NCI-H526 treated with DMSO at 0.1 percent for 48 hours (cell line): Measurements from ENCODE around the gene COG7.
"Not testable (repeated sequence)": the region's sequence is repeated elsewhere in the genome, so short reads cannot be mapped to it uniquely, and the experiment has no call there.

Experiments used
- DNase-seq: peaks from one replicate; lab custom pipeline; 2025; lab: John Stamatoyannopoulos, UW

COG7 gene

GRCh38 chr16:23469814-23470213 is 16.8 kb upstream of the COG7 start:
- no peak for DNase-seq

DNA sequence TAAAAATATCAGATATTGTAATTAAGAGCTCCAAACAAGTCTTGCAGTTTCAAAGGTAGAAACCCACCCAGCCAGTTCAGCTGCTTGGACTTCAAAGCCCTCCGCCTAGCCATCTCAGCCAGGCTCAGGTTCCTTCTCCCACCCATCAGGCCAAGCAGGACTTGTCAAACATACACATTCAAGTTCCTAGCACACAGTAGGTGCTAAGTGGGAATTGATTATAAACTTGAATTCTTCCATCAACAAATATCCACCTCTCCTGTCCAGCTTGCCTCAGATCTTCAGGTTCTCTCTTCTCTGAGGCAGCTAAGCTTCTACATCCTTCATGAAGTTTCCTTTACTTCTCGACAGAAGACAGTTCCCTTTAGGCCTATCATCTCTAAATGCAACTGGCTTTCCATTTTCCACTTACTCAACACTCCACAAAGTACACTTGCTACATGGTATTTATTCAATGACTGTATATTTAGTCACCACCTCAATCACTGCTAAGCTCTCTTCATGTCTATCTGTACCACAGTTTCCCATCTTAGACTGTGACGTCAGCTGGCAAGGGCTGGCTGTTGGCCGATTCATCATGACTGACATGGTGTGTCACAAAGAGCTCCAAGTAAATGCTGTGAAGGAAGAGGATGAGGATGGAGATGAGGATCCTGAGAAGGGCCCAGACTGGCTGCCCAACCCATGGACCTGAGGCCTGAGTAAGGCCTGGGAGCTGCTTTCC is 13.3 kb upstream of the COG7 start:
- DNase-seq: no peak

GRCh38 chr16:23465179-23465578 is 12.2 kb upstream of the COG7 start:
- no peak for DNase-seq

GRCh38 chr16:23464196-23464595 is 11.2 kb upstream of the COG7 start:
- no peak for DNase-seq

GRCh38 chr16:23462994-23463393 is 10.0 kb upstream of the COG7 start:
- not testable (repeated sequence) for DNase-seq

DNA sequence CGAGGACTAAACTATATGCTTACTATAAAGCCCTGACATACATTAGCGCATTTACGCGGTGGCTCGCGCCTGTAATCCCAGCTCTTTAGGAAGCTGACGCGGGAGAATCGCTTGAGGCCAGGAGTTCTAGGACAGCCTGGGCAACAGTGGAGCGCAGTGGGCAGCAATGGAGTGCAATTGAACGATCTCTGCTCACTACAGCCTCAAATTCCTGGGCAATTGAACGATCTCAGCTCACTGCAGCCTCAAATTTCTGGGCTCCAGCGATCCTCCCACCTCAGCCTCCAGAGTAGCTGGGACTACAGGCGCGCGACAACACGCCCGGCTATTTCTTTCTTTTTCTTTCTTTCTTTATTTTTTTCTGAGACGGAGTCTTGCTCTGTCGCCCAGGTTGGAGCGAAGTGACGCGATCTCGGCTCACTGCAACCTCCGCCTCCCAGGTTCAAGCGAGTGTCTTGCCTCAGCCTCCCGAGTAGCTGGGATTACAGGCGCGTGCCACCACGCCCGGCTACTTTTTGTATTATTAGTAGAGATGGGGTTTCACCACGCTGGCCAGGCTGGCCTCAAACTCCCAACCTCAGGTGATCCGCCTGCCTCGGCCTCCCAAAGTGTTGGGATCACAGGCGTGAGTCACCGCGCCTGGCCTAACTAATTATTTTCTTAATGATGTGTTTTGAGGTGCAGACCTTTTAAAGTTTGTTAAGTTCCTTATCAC is 506 bp upstream of the COG7 start:
- DNase-seq: no peak

GRCh38 chr16:23452221-23452571 is 793 bp downstream of the COG7 start:
- DNase-seq: no peak

GRCh38 chr16:23448392-23448791 is 4.6 kb downstream of the COG7 start:
- DNase-seq: no peak

DNA sequence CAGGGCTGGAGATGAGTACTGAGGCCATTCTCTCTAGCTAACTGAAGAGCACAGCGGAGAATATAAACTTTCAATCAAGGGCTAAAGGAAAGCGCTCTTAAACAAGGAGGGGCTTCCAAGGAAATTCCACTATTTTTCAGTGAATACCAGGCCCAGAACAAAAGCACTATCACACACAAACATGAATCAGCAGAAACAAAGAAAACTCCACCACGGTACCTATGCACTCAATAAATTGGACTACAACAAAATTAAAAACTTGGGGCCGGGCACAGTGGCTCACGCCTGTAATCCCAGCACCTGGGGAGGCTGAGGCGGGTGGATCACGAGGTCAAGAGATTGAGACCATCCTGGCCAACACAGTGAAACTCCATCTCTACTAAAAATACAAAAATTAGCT is 15.4 kb downstream of the COG7 start:
- DNase-seq: not testable (repeated sequence)

GRCh38 chr16:23436951-23437350 is 16.0 kb downstream of the COG7 start:
- DNase-seq: no peak

DNA sequence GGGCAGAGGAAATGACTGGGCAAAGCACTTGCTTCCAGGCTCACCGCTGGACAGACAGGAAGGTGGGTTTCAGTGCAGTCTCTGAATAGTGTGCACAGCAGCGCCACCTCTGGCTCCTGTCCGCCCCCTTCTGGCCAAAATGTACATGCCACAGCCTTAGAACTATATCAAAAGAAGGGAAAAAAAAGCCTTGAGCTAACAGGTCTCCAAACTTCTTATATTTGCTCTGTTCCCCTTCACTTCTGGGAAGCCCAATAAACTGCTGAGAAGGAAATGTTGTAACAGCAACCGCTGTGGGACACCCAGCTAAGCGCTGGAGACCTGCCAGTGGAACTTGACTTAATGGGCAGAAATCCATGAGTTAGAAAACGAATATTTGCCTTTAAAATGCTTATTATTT is 17.5 kb downstream of the COG7 start:
- DNase-seq: peak; percentile 43

DNA sequence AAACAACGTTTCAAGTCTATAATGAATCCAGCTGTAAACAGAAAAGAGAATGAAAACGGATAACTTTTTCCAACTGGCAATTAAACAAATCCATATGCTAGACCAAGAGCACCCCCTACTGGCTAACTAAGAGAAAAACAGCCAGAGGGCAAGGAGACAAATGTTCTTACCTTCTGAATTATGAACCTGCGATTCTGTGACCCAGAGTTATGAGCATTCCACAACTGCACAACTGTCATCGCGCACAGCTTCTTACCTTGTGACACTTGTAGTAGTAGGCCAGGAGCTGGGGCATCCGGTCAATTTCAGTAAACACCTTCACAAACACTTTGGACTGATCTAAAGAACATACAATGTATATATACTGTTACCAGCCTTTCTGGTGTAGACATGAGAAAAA is 18.6 kb downstream of the COG7 start:
- peak; percentile 21 for DNase-seq

DNA sequence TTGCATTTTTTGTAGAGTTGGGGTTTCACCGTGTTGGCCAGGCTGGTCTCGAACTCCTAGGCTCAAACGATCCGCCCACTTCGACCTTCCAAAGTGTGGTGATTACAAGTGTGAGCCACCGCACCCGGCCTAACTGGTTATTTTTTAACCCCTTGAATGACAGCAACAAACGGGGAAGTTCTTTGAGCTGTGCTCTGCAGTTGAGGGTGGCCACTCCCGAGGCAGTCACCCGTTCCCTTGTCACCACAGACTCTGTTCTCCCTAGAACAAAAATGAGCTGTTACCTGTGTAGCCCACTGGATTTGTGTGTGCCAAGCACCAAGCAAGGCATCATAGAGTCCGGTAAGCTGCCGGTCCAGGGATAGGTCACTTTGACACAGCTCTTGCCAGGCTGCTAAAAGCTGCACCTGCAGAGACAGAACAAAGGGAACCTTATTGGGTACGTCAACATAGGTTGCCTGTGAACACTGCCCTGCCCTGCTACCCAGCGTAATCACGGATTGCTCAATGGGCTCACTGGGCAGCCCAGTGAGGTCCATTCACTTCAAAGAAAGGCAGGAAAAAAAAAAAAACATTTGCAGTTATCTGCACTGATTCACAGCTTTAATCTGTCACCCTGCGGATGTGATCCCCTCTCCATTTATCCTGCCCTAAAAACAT is 19.6 kb downstream of the COG7 start:
- DNase-seq: no peak

DNA sequence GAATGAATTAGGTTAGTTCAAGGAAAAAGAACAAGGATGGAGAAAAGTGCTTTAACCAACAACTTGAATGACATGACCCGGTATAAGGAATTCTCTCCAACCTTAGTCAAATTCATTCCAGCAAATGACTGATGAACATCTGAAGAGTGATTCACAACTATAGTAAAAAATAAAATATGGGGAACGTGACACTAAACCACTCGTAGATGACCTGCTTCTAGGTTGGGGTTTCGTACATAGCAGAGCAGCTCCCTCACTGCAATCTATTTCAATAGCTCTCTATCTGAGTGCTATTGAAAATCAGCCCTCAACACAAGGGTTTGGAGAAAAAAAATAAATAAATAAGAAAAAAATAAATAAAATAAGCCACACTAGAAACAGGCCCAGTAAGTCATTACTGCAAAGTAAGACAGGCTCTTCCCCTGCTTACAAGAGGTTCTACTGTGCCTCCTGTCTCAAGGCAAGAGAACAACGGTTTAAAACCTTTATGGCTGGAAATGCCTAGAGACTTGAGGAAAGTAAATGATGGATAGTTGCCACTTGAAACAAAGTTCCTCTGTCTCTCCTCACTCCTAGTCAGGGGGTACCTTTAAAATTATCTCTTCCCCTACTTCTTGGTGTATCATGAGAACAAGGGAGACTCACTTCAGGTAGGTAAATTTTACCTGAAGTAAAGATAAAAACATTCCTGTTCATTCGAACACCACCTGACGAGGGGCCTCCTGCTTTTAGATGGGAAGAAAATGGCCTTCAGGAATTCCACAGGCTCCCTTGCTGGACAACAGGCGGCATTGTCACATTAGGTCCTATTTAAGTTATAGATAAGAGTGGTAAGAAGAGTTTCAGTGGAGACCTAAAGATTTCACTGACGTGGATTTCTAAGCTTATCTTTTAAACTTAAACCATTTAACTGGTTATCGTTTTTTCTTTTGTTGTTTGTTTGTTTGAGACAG is 20.5 kb downstream of the COG7 start:
- DNase-seq: no peak

- DNase-seq: no peak
Observed at GRCh38 chr16:23428351-23428750, 24.6 kb downstream of the COG7 start.

GRCh38 chr16:23424292-23424958 is 28.6 kb downstream of the COG7 start:
- peak; percentile 35 for DNase-seq

GRCh38 chr16:23423496-23424049 is 29.4 kb downstream of the COG7 start:
- DNase-seq: no peak

GRCh38 chr16:23420011-23420410 is 33.0 kb downstream of the COG7 start:
- no peak for DNase-seq

- no peak for DNase-seq
Observed at GRCh38 chr16:23416816-23417215, 36.2 kb downstream of the COG7 start.

DNA sequence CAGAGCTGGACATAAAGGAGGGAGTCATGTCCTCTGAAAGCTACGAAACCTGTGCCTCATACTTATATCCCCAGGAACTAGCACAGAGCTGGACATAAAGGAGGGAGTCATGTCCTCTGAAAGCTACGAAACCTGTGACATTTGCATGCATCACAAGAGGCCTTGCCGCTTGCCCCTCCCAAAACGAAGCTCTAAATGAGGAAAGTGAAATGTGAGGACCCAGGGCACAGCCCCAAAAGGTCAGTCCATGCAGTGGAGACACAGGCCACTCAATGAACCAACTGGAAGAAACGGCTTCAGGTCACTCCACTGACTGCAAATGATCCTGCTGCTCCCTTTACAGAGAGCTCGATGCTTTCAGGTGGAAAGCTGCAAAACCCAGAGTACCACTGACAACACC is 38.3 kb downstream of the COG7 start:
- DNase-seq: no peak

DNA sequence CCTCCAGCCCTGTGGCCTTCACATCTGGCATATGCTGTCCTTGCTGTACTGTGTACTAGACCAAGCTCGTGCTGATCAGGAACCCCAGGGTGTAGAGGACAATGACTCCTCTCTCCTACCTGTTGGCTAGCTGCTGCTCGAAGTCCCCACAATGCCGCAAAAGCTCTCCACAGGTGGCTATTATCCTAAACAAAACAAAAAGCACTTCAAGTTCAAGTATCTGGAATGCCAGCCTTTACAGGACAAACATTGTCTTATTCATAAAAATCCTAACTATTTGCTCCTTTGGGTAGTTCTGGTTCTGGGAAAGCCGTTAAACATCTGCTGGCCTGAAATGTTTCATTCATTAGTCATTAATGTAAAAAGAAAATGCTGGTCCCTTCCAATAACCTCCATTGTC is 42.8 kb downstream of the COG7 start:
- no peak for DNase-seq
